Prostate gland (tissue), 2 donors: ENCODE measurements around the gene SNED1.

ENCODE experiments used
- CTCF ChIP-seq, 4 experiments: fragments of 200-600 bp in 2 of 4; fragments of 450-650 bp in 2 of 4; sonication (generic) in 2 of 4; IDR thresholded peaks; 1 replicate in 3 of 4; 2 replicates in 1 of 4; pipeline ENCODE4 v1.5.1; 2016 to 2019; ENCODE audit warnings: antibody characterized with exemption in 4 of 4, mild to moderate bottlenecking in 2 of 4, moderate library complexity in 2 of 4
- POLR2A ChIP-seq: fragments of 450-650 bp; IDR thresholded peaks from one replicate; pipeline ENCODE4 v1.6.1; 2016; ENCODE audit warnings: antibody characterized with exemption, mild to moderate bottlenecking

GRCh38 chr2:240988146-240988545 is 10.3 kb upstream of the SNED1 start:
- TF ChIP-seq POLR2A, result no peak
- no peak for TF ChIP-seq CTCF (IDR thresholded peaks at IDR 0.05)
